ENCODE data around the gene PTMS.

DNA sequence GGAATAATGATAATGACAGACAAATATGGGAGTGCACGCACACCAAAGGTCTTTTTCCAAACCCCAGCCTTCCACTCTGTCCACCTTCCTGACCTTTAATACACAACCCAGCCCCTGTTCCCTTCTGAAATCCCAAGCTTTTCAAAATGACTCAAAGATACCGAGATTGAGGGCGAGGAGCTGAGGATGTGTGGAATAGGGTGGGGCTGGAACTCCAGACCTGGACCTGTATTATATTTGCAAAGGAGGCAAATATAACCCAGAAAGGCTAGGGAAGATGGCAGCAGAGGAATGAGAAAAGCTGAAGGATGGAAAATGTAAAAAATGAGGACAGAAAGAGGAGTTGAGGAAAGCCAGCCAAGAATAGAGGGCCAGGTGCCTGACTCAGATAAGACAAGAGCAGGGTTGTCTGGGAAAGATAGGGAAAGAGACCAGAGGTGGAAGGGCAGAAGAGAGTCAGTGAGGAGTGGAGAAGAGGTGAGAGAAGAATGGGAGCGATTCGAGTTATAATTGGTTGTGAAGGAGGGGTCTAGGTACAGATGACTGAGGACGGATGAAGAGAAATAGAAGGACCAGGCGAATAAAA is 1.0 kb upstream of the PTMS start:
- TF ChIP-seq, protein P1, sequence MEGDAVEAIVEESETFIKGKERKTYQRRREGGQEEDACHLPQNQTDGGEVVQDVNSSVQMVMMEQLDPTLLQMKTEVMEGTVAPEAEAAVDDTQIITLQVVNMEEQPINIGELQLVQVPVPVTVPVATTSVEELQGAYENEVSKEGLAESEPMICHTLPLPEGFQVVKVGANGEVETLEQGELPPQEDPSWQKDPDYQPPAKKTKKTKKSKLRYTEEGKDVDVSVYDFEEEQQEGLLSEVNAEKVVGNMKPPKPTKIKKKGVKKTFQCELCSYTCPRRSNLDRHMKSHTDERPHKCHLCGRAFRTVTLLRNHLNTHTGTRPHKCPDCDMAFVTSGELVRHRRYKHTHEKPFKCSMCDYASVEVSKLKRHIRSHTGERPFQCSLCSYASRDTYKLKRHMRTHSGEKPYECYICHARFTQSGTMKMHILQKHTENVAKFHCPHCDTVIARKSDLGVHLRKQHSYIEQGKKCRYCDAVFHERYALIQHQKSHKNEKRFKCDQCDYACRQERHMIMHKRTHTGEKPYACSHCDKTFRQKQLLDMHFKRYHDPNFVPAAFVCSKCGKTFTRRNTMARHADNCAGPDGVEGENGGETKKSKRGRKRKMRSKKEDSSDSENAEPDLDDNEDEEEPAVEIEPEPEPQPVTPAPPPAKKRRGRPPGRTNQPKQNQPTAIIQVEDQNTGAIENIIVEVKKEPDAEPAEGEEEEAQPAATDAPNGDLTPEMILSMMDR (conservative IDR thresholded peaks at IDR 0.05; ENCODE audit: low read depth in 2 of 2) = no peak
- no peak for TF ChIP-seq POLR2AphosphoS5 (IDR thresholded peaks at IDR 0.05; ENCODE audit: low read depth)
- TF ChIP-seq, protein P2, sequence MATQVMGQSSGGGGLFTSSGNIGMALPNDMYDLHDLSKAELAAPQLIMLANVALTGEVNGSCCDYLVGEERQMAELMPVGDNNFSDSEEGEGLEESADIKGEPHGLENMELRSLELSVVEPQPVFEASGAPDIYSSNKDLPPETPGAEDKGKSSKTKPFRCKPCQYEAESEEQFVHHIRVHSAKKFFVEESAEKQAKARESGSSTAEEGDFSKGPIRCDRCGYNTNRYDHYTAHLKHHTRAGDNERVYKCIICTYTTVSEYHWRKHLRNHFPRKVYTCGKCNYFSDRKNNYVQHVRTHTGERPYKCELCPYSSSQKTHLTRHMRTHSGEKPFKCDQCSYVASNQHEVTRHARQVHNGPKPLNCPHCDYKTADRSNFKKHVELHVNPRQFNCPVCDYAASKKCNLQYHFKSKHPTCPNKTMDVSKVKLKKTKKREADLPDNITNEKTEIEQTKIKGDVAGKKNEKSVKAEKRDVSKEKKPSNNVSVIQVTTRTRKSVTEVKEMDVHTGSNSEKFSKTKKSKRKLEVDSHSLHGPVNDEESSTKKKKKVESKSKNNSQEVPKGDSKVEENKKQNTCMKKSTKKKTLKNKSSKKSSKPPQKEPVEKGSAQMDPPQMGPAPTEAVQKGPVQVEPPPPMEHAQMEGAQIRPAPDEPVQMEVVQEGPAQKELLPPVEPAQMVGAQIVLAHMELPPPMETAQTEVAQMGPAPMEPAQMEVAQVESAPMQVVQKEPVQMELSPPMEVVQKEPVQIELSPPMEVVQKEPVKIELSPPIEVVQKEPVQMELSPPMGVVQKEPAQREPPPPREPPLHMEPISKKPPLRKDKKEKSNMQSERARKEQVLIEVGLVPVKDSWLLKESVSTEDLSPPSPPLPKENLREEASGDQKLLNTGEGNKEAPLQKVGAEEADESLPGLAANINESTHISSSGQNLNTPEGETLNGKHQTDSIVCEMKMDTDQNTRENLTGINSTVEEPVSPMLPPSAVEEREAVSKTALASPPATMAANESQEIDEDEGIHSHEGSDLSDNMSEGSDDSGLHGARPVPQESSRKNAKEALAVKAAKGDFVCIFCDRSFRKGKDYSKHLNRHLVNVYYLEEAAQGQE (IDR thresholded peaks at IDR 0.05; ENCODE audit: unreplicated experiment) = no peak
- no peak for TF ChIP-seq EZH2phosphoT487 (IDR thresholded peaks at IDR 0.05; ENCODE audit: unreplicated experiment)

Measured in GM23338 (cell line).